Measurements from ENCODE around the gene PRRG4.

- TF ChIP-seq, protein P1, sequence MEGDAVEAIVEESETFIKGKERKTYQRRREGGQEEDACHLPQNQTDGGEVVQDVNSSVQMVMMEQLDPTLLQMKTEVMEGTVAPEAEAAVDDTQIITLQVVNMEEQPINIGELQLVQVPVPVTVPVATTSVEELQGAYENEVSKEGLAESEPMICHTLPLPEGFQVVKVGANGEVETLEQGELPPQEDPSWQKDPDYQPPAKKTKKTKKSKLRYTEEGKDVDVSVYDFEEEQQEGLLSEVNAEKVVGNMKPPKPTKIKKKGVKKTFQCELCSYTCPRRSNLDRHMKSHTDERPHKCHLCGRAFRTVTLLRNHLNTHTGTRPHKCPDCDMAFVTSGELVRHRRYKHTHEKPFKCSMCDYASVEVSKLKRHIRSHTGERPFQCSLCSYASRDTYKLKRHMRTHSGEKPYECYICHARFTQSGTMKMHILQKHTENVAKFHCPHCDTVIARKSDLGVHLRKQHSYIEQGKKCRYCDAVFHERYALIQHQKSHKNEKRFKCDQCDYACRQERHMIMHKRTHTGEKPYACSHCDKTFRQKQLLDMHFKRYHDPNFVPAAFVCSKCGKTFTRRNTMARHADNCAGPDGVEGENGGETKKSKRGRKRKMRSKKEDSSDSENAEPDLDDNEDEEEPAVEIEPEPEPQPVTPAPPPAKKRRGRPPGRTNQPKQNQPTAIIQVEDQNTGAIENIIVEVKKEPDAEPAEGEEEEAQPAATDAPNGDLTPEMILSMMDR (IDR thresholded peaks at IDR 0.05; ENCODE audit: low read depth, low read length): no peak
- no peak for TF ChIP-seq EZH2phosphoT487 (IDR thresholded peaks at IDR 0.05; ENCODE audit: low read depth)
Observed at GRCh38 chr11:32840587-32840986, 10.9 kb downstream of the PRRG4 start.

Measured in OCI-LY3 (cell line).